Stromal cell of bone marrow (primary cell): ENCODE results near the gene DDX1.
A peak's percentile ranks its signal among the peaks of the same experiment; 100 is the strongest.

Source experiments
- DNase-seq: peaks from one replicate; pipeline ENCODE4 v3.0.0-alpha.2; 2012; ENCODE audit warnings: low read depth

DDX1 gene

GRCh38 chr2:15664273-15665066, 72.8 kb downstream of the DDX1 start:
- DNase-seq: no peak

GRCh38 chr2:15665067-15665942, 73.6 kb downstream of the DDX1 start:
- no peak for DNase-seq

- no peak for DNase-seq
Measured at GRCh38 chr2:15665943-15666460, 74.3 kb downstream of the DDX1 start.

- DNase-seq: no peak
Measured at GRCh38 chr2:15666861-15667808, 75.5 kb downstream of the DDX1 start.

GRCh38 chr2:15667809-15668556, 76.3 kb downstream of the DDX1 start:
- peak; percentile 23 for DNase-seq

- DNase-seq: peak; percentile 21
Measured at GRCh38 chr2:15668611-15669305, 77.1 kb downstream of the DDX1 start.

GRCh38 chr2:15669375-15669910, 77.8 kb downstream of the DDX1 start:
- no peak for DNase-seq

GRCh38 chr2:15670469-15670868, 78.8 kb downstream of the DDX1 start:
- DNase-seq: no peak

GRCh38 chr2:15670981-15671380, 79.3 kb downstream of the DDX1 start:
- no peak for DNase-seq

- no peak for DNase-seq
Measured at GRCh38 chr2:15671409-15671808, 79.7 kb downstream of the DDX1 start.

GRCh38 chr2:15671842-15672815, 80.5 kb downstream of the DDX1 start:
- DNase-seq: no peak

GRCh38 chr2:15672961-15673918, 81.6 kb downstream of the DDX1 start:
- no peak for DNase-seq

GRCh38 chr2:15673919-15674636, 82.4 kb downstream of the DDX1 start:
- peak; percentile 20 for DNase-seq

GRCh38 chr2:15674637-15675455, 83.2 kb downstream of the DDX1 start:
- DNase-seq: no peak

GRCh38 chr2:15675456-15676195, 84.0 kb downstream of the DDX1 start:
- DNase-seq: no peak
